ENCODE measurements around the gene SH2D3C.

The SH2D3C gene

DNA sequence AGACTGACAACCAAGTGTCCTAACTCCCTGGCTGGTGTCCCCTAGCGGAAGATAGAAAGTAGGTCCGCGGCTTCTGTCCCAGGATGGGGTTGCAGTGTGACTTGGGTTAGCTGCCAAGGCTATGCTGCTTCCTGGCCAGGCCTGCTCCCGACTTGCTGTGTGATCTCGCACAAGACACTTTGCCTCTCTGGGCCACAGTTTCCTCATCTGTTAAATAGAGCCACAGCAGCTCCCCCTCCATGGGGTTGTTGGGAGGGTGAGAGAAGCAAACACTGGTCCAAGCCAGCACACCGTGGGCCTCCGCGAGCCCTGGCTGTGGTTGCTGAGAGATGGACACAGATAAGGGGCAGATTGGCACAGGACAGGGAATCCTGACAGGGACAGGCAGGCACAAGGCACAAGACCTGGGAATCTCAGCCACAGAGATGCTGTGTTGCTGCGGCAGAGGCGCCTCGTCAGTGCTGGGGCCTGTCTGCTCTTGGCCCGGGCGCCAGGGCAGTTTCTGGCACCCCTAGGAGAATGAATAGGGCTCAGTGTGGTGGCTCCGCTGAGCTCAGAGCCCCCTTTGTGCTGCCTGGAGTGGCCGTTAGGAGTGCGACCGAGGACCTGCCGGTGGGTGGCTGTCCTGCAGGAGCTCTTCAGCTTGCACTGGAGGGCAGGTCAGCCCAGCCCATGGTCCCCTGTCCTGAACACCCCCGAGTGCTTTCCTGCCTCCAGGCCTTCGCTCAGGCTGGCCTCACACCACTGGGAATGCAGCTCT is 1.8 kb upstream of the SH2D3C start:
- peaks cover 0 to 22% of the 10 kb centered on the region in 2 donors for H3K4me1 ChIP-seq (ENCODE audit: control insufficient read depth in 1 of 2, insufficient read depth in 2 of 2, low read length in 2 of 2)
- no peaks in the 10 kb centered on the region for H3K36me3 ChIP-seq (ENCODE audit: control insufficient read depth in 1 of 2, insufficient read depth in 2 of 2, low read length in 2 of 2)
- no peak overlapping the region for H3K27ac ChIP-seq (ENCODE audit: low read length)
- no peak overlapping the region for H3K4me3 ChIP-seq (ENCODE audit: low read depth in 1 of 2, low read length in 2 of 2)
- H3K27me3 ChIP-seq (ENCODE audit: low read depth, low read length) = no peaks in the 10 kb centered on the region
- H3K9me3 ChIP-seq (ENCODE audit: control insufficient read depth in 1 of 2, low read length in 2 of 2) = no peaks in the 10 kb centered on the region

DNA sequence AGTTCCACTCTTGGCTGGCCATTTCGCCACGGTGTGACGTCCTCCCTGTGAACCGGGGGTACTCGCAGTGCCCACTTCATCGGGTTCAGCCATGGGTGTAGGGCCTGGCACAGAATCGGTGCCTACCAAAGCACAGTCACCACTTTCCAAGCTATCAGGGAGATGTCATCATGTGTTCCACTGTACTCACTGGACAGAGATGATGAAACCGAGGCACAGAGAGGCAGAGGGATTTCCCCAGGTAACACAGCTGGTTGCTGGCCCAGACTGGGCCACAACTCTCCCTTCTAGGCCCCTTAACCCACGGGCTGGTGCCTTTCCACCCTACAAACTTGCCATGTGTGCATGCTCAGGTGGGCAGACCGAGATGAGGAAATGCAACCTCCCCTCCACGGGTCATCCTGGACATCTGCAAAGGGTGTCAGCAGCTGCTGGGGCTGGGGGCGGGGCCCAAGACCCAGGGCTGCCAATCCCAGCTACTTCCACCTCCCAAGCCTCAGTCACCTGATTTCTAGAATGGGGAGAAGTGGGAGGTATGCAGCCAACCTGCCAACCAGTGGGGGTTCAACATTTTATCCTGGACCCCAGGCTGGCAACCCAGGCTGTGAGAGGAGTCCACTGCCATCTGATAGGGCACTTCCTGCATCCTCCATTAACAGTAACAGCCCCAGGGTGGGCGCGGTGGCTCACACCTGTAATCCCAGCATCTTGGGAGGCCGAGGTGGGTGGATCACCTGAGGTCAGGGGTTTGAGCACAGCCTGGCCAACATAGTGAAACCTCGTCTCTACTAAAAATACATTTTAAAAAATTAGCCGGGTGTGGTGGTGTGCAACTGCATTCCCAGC is 893 bp upstream of the SH2D3C start:
- H3K27ac ChIP-seq (ENCODE audit: low read length) = peak overlapping the region; percentile 43
- H3K27me3 ChIP-seq (ENCODE audit: low read depth, low read length) = no peaks in the 10 kb centered on the region
- no peaks in the 10 kb centered on the region for H3K9me3 ChIP-seq (ENCODE audit: control insufficient read depth in 1 of 2, low read length in 2 of 2)
- no peaks in the 10 kb centered on the region for H3K36me3 ChIP-seq (ENCODE audit: control insufficient read depth in 1 of 2, insufficient read depth in 2 of 2, low read length in 2 of 2)
- peak overlapping the region in 1 of 2 donors; percentile 4 for H3K4me3 ChIP-seq (ENCODE audit: low read depth in 1 of 2, low read length in 2 of 2)
- peaks cover 0 to 16% of the 10 kb centered on the region in 2 donors for H3K4me1 ChIP-seq (ENCODE audit: control insufficient read depth in 1 of 2, insufficient read depth in 2 of 2, low read length in 2 of 2)

DNA sequence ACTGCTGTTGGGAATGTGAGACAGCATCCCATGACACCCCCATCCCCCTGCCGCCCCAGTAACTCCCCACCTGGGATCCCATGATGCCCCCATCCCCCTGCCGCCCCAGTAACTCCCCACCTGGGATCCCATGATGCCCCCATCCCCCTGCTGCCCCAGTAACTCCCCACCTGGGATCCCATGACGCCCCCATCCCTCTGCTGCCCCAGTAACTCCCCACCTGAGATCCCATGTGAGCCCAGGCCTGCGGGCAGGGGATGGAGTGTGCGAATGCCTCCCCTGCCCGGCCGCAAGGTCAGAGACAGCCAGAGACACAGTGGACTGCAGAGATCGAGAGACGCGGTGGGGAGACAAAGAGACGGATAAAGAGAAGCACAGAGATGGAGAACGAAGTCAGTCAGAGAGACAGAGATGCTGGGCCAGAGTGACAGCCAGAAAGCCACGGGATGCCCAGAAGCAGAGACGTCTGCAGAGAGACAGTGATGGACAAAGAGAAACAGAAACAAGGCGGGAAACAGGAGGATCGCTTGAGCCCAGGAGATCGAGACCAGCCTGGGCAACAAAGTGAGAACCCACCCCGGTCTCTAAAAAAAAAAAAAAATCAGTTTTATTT is 992 bp downstream of the SH2D3C start:
- Histone ChIP-seq H3K9me3 (ENCODE audit: control insufficient read depth in 1 of 2, low read length in 2 of 2) (no peaks in the 10 kb centered on the region), H3K4me1 (ENCODE audit: control insufficient read depth in 1 of 2, insufficient read depth in 2 of 2, low read length in 2 of 2) (peaks cover 0 to 14% of the 10 kb centered on the region in 2 donors), H3K27me3 (ENCODE audit: low read depth, low read length) (no peaks in the 10 kb centered on the region), H3K36me3 (ENCODE audit: control insufficient read depth in 1 of 2, insufficient read depth in 2 of 2, low read length in 2 of 2) (no peaks in the 10 kb centered on the region), H3K4me3 (ENCODE audit: low read depth in 1 of 2, low read length in 2 of 2) (peak overlapping the region in 1 of 2 donors; percentile 32), H3K27ac (ENCODE audit: low read length) (no peak overlapping the region)

DNA sequence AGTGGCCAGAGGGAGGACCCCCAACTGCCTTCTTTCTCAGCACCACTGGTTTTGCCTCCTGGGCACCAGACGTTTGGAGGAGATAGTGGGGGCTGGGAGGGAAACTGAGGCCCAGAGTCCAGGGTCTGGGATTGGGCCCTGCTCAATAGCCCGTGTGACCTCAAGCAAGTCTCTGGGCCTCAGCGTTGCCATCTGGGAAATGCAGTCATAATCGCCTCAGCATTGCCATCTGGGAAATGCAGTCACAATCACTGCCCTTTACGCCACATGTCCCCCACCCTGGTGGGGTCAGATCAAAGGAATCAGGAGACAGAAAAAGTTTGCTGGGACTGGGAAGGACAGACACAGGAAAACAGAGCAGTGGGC is 1.6 kb downstream of the SH2D3C start:
- peak overlapping the region; percentile 28 to 32 for H3K4me3 ChIP-seq (ENCODE audit: low read depth in 1 of 2, low read length in 2 of 2)
- no peaks in the 10 kb centered on the region for H3K27me3 ChIP-seq (ENCODE audit: low read depth, low read length)
- no peaks in the 10 kb centered on the region for H3K36me3 ChIP-seq (ENCODE audit: control insufficient read depth in 1 of 2, insufficient read depth in 2 of 2, low read length in 2 of 2)
- H3K4me1 ChIP-seq (ENCODE audit: control insufficient read depth in 1 of 2, insufficient read depth in 2 of 2, low read length in 2 of 2) = peaks cover 0 to 14% of the 10 kb centered on the region in 2 donors
- H3K9me3 ChIP-seq (ENCODE audit: control insufficient read depth in 1 of 2, low read length in 2 of 2) = no peaks in the 10 kb centered on the region
- H3K27ac ChIP-seq (ENCODE audit: low read length) = no peak overlapping the region

DNA sequence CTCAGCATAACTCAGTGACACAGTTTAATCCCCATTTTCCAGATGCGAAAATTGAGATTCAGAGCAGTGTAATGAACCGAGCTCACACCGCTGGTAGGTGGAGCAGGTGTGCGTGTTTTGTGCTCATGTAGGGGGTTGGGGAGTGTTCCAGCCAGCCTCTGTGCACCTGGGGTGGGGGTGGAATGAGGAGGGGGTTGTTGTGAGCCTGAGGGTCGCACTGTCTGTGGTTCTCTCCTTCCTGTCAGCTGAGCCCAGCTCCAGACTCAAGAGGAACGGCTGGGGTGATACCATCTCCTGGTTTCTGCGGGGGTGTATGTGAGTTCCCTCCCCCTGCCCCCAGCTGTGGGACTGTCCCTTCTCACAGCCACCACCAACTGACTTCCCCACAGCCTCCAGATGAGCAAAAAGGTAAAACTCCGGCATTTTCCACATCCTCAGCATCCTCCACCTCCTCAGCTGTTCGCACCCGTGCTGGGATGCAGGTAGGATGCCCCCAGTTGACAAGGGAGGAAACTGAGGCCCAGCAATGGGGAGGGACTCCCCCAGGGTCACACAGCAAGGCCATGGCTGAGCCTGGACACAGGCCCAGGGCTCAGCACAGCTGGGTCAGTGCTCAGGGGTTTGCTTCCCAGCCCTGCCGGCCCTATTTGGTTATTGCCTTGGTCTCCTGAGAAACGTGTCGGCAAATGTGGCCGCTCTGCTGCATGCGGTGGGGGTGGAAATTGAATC is 2.1 kb downstream of the SH2D3C start:
- Histone ChIP-seq H3K4me3 (ENCODE audit: low read depth in 1 of 2, low read length in 2 of 2) (peak overlapping the region; percentile 28 to 35), H3K4me1 (ENCODE audit: control insufficient read depth in 1 of 2, insufficient read depth in 2 of 2, low read length in 2 of 2) (peaks cover 0 to 14% of the 10 kb centered on the region in 2 donors), H3K27me3 (ENCODE audit: low read depth, low read length) (no peaks in the 10 kb centered on the region), H3K36me3 (ENCODE audit: control insufficient read depth in 1 of 2, insufficient read depth in 2 of 2, low read length in 2 of 2) (no peaks in the 10 kb centered on the region), H3K9me3 (ENCODE audit: control insufficient read depth in 1 of 2, low read length in 2 of 2) (no peaks in the 10 kb centered on the region), H3K27ac (ENCODE audit: low read length) (no peak overlapping the region)

DNA sequence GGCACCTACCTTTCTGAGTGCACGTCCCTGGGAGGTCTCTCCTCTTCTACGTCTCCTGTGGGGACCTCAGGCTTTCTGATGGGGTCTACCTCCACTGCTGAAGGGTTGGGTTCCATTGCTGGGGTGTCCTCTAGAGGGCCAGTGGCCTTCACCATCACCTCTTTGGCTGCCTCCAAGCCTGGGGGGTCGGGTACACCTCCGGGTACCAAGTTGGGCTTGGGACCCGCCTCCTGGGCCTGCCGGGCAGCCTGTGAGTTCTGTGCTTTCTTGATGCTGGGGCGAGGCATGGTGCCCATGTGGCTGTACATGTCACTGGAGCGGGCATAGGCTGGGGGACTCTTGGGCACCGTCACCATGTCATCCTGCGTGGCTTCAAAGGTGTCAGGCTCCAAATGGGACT is 4.5 kb downstream of the SH2D3C start:
- Histone ChIP-seq H3K4me1 (ENCODE audit: control insufficient read depth in 1 of 2, insufficient read depth in 2 of 2, low read length in 2 of 2) (peaks cover 4 to 16% of the 10 kb centered on the region in 2 donors), H3K27me3 (ENCODE audit: low read depth, low read length) (no peaks in the 10 kb centered on the region), H3K9me3 (ENCODE audit: control insufficient read depth in 1 of 2, low read length in 2 of 2) (no peaks in the 10 kb centered on the region), H3K4me3 (ENCODE audit: low read depth in 1 of 2, low read length in 2 of 2) (no peak overlapping the region), H3K36me3 (ENCODE audit: control insufficient read depth in 1 of 2, insufficient read depth in 2 of 2, low read length in 2 of 2) (no peaks in the 10 kb centered on the region), H3K27ac (ENCODE audit: low read length) (no peak overlapping the region)

DNA sequence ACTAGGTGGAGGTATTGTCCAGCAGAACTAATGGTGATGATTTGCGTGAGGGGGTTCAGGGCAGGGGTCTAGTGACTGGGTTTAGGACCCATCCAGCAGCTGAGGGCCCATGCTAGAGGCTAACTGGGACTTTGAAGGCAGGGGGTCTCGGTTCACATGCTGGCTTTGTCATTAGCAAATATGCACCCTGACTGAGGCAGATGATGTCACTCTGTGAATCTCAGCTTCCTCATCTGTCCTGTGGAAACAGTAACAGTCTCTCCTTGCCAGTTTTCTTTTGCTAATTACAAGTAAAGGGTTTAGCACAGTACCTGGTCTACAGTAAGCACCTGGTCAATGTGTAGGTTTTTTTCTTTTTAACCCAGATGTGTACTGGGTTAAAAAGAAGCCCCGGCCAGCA is 5.2 kb downstream of the SH2D3C start:
- Histone ChIP-seq H3K36me3 (ENCODE audit: control insufficient read depth in 1 of 2, insufficient read depth in 2 of 2, low read length in 2 of 2) (no peaks in the 10 kb centered on the region), H3K9me3 (ENCODE audit: control insufficient read depth in 1 of 2, low read length in 2 of 2) (no peaks in the 10 kb centered on the region), H3K4me1 (ENCODE audit: control insufficient read depth in 1 of 2, insufficient read depth in 2 of 2, low read length in 2 of 2) (peaks cover 4 to 11% of the 10 kb centered on the region in 2 donors), H3K27me3 (ENCODE audit: low read depth, low read length) (no peaks in the 10 kb centered on the region), H3K4me3 (ENCODE audit: low read depth in 1 of 2, low read length in 2 of 2) (no peak overlapping the region), H3K27ac (ENCODE audit: low read length) (no peak overlapping the region)

DNA sequence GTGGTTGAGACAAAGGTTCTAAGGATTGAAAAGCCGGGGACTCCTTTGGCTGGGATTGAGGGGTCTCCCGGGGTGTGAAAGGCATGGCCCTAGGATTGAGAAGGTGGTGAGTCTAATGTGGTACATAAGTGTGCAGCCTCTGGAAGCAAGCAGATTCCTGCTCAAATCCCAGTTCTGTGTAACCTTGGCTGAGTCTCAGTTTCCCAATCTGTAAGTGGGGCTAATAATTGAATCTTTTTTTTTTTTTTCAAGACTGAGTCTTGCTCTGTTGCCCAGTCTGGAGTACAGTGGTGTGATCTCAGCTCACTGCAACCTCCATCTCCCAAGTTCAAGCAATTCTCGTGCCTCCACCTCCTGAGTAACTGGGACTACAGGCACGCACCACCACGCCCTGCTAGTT is 5.9 kb downstream of the SH2D3C start:
- Histone ChIP-seq H3K4me1 (ENCODE audit: control insufficient read depth in 1 of 2, insufficient read depth in 2 of 2, low read length in 2 of 2) (peaks cover 4 to 11% of the 10 kb centered on the region in 2 donors), H3K4me3 (ENCODE audit: low read depth in 1 of 2, low read length in 2 of 2) (no peak overlapping the region), H3K27me3 (ENCODE audit: low read depth, low read length) (no peaks in the 10 kb centered on the region), H3K27ac (ENCODE audit: low read length) (no peak overlapping the region), H3K36me3 (ENCODE audit: control insufficient read depth in 1 of 2, insufficient read depth in 2 of 2, low read length in 2 of 2) (no peaks in the 10 kb centered on the region), H3K9me3 (ENCODE audit: control insufficient read depth in 1 of 2, low read length in 2 of 2) (no peaks in the 10 kb centered on the region)

DNA sequence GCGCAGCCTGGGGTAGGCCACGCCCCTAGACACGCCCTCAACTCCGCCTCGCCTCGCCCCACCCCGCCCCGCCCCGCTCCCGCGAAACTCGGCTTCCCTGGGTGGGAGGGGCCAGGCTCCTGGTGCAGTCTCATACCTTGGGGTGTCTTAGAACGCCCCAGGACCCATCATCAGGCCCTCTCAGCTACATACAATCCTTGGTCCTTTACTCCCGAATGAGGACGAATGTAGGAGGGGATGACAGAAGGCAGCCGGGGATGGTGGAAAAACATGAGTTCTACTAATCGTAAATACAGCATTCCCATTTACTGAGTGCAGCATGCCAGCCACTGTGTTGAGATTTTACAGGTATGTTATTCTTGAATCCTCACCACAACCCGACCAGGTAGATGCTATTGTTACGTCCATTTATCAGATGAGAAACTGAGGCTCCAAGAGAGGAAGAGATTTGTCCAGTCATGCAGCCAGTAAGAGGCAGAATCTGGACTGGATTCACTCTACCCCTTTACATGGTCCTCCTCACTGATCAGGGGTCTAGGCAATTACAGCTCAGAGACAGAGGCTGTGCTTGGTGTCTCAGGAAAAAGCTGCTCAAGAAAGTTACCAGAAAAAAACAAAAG is 6.8 kb downstream of the SH2D3C start:
- H3K4me3 ChIP-seq (ENCODE audit: low read depth in 1 of 2, low read length in 2 of 2) = peak overlapping the region in 1 of 2 donors; percentile 21
- H3K36me3 ChIP-seq (ENCODE audit: control insufficient read depth in 1 of 2, insufficient read depth in 2 of 2, low read length in 2 of 2) = no peaks in the 10 kb centered on the region
- no peaks in the 10 kb centered on the region for H3K9me3 ChIP-seq (ENCODE audit: control insufficient read depth in 1 of 2, low read length in 2 of 2)
- H3K27ac ChIP-seq (ENCODE audit: low read length) = no peak overlapping the region
- no peaks in the 10 kb centered on the region for H3K27me3 ChIP-seq (ENCODE audit: low read depth, low read length)
- H3K4me1 ChIP-seq (ENCODE audit: control insufficient read depth in 1 of 2, insufficient read depth in 2 of 2, low read length in 2 of 2) = peaks cover 4 to 11% of the 10 kb centered on the region in 2 donors

DNA sequence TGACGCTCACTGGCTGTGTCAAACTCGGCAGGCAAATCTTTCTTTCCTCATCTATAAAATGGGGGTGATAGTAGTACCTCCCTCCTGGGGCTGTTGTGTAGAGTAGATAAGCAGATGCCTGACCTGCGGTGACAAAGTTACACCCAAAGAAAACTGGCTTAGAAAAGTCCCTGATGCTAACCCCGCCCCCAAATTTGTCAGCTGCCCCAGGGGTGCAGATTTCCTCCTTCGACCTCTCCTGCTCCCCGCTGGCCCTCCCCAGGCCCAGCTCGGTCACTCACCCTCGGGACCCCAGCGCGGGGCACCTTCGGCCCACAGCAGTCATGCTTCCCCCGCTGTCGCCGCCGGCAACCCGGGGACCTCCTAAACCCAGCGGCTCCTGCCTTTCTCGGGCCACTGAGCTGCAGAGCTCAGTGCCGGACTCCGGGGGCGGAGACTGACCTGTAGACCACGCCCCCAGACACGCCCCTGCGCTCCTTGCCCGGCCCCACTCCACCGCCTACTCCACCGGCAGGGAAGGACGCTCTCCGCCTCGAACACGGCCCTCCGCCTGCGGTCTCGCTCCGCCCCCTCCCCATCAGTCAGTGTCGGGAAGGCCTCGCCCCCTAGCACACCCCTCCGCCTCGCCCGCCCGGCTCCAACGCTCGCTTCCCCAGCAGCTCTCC is 7.4 kb downstream of the SH2D3C start:
- Histone ChIP-seq H3K4me3 (ENCODE audit: low read depth in 1 of 2, low read length in 2 of 2) (peak overlapping the region; percentile 60 to 71), H3K9me3 (ENCODE audit: control insufficient read depth in 1 of 2, low read length in 2 of 2) (no peaks in the 10 kb centered on the region), H3K36me3 (ENCODE audit: control insufficient read depth in 1 of 2, insufficient read depth in 2 of 2, low read length in 2 of 2) (no peaks in the 10 kb centered on the region), H3K4me1 (ENCODE audit: control insufficient read depth in 1 of 2, insufficient read depth in 2 of 2, low read length in 2 of 2) (peaks cover 4 to 11% of the 10 kb centered on the region in 2 donors), H3K27me3 (ENCODE audit: low read depth, low read length) (no peaks in the 10 kb centered on the region), H3K27ac (ENCODE audit: low read length) (peak overlapping the region; percentile 68)
